Stimulated activated CD8-positive, alpha-beta memory T cell treated with anti-CD3 and anti-CD28 coated beads, Interleukin-4, amount 100 ng/mL, for 1 hour (primary cell): ENCODE data around the gene HUS1B.
A peak's percentile ranks its signal among the peaks of the same experiment; 100 is the strongest.
"Not testable (repeated sequence)": the region's sequence is repeated elsewhere in the genome, so short reads cannot be mapped to it uniquely, and the experiment has no call there.

Experiments used
- DNase-seq, 2 donors: peaks; one replicate each; pipeline ENCODE4 v3.0.0-alpha.2; 2020; ENCODE audit warnings: low read depth in 2 of 2, low spot score in 1 of 2

Gene HUS1B

DNA sequence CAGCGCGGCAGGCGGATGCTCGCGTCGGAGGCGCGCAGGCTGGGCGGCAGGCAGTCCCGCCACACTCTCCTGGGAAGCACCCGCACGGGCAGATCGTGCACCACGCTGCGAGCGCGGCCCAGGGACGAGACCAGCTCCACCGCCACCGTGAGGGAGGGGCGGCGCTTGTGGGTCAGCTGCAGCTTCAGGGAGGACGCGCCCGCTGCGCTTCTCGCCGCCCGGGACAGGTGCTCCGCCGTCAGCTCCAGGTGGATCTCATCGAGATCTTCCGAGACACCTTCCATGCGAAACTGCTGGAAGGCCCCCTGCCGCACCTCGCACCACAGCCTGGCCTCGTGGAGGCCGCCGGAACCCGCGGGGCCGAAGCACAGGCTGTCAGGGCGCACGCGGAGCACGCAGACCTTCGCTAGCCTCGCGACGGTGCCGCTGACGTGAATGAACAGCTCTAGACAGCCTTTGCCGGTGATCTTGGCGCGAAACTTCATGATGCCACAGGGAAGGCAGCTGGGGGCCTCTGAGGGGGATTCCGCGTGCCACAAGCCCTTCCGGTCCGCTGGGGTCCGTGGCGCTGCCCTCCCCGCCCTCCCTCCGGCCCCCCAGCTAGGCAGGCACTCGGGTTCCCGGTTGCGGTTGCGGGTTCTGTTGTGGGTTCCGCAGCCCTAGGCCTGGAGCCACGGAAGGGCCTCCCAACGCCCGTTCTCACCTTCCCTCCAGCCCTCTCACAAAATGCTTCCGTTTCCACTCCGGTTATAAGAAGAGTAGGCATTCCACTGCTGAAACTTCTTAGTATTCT, at the start of gene HUS1B:
HUS1B (minus strand) TSS at position 641 of the 793 bp plus-strand sequence; CDS start at position 485, 156 bp downstream.
- no peak for DNase-seq

DNA sequence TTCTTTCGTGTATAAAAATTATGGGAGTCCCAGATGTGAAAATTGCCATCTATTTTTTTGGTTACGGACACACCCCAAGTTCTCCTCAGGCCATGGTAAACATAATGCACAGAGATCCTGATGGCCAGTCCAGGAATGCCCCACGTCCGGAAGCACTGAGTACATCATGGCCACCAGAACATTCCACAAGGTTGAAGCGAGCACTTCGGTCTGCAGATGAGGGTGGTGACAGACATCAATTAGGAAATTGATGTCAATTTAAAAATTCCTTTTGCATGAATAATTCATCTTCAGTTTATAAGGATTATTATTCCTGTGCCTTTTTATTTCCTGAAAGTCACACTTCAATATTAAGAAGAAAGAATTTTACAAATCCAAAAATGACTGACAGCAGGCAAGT, 49.2 kb upstream of the HUS1B start:
- DNase-seq, result no peak

DNA sequence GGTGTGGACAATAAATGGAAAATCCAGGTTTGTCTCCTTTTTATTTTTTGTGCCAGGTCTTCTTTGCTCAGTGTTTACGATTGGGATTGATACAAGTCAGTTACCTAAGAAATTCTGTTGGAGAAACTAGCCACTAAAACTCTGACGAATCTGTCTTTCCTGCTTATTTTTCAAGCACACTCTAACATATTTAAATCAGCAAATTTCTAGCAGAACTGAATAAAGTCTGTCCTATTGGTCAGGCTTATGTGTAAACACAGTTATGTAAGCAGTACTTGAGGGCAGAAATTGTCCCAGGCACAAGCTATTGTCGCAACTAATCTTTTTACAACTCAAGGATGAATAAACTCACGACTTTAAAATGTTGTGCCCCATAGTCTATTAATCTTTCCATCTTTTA, 48.1 kb upstream of the HUS1B start:
- DNase-seq, result no peak

DNA sequence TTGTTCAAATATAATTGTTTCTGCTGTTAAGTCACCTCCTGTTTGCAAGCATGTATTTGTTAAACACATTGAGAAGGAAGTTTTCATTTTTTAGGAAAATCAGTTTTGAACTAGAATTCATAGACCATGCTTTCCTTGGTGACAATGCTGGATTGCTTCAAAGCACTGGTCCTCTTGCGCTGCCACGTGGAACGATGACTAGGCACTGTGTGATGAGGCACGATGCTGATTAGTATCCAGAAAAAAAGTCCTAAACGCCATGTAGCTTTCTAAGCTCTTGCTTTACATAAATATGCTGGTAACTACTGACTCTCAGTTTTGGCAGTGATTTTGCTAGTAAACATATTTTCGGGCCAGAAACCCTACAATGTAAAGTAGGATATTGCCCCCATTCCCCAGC, 47.1 kb upstream of the HUS1B start:
- DNase-seq, result no peak

DNA sequence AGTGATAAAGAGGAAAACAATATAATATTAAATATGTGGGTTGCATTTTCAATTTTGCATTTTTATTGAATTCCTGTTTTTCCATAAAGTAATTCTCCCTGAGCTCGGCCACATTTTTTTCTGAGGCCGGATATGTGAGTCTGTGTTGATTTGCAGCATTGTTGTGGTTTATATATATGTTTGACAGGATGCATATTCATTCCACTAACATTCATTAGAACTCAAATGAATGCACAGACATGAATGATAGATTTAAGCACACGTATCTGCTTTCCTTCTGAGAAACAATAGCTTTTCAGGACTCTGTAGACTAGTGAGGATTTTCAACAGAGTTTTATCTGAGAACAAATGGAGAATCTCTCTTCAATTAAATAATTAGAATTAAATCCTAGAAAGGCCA, 46.7 kb upstream of the HUS1B start:
- no peak for DNase-seq

DNA sequence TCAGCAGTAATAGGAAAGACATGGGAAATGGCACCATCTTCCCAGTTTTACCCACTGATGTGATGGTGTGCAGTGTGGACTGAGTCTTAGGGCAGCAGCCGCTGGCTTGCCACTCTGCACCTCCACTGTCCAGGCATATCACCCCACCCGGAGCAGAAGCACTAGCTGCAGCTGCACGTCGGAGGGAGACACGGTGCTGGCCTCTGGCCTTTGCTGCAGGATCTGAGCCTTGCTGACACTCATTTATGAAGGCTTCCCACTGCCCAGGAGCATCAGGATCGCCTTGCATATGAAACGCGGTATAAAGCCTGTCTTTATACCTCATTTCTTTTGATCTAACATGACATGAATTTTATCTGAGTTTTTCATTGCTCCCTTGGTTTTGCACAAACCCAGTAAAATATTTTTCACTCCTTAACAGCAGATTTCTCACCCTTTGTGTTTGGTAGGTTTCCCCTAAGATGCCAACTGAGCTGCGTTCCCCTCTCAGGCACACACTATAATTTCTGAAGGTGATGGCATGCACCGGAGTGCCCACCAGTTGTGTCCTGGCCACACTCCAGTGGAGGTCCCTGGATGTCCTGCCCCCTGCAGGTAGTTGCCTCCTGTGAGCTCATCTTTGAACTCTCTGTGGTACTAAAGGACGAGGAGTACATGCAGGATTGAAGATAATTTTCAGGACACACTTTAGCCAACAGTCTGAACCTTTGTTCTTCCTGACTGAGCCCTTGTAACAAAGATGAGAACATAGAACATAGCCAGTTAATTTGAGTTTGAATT, 45.0 kb upstream of the HUS1B start:
- no peak for DNase-seq

DNA sequence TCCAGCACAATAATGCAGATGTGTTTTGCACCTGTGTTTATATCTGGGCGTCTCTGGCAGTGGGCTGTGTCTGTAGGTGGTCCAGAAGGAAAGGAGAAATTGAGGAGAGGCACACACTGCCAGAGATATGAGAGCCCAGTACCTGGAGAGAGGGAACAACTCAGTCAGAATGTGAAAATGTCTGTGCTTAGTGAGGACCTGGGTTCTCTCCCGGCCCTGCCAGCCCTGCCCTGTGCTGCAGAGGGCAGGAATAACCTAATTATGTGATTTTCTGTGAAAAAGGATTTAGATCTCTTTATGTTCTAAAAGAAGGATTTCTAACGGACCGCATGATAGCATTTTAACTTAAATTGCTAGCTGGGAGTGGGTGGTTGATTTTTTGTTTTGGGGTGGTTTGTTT, 44.3 kb upstream of the HUS1B start:
- no peak for DNase-seq

DNA sequence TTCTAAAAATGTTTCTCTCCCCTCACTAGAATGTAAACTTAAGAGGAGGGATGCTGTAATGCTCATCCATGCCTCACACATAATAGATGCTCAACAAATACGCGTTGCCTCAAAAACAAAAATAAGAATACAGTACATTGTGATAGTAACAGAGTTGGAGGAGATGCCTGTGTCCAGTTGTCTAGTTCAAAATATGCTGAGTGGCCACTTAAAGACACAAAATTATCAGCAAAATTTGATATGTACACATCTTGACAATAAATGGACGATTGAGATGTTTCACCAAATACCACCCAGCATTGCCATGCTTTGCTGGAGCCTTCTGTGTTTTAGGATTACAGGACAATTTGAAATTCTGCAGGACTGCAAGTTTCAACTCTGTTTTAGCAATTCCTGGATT, 43.6 kb upstream of the HUS1B start:
- DNase-seq, result no peak

DNA sequence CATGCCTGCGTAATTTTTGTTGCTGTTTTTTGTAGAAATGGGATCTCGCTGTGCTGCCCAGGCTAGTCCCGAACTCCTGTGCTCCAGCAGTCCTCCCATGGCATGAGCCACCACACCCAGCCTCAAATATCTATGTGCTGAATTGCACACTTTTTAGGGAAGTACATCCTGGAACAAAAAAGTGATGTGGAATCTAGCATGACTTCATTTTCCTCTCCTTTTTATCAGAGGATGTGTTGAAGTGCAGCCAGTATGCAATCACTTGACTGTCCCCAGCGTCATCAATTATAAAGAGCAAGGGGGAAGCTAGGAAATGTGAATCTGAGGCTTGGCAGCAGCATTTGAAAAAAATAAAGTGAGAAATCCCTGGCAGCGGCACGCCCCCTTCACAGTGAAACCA, 42.4 kb upstream of the HUS1B start:
- DNase-seq, result no peak

DNA sequence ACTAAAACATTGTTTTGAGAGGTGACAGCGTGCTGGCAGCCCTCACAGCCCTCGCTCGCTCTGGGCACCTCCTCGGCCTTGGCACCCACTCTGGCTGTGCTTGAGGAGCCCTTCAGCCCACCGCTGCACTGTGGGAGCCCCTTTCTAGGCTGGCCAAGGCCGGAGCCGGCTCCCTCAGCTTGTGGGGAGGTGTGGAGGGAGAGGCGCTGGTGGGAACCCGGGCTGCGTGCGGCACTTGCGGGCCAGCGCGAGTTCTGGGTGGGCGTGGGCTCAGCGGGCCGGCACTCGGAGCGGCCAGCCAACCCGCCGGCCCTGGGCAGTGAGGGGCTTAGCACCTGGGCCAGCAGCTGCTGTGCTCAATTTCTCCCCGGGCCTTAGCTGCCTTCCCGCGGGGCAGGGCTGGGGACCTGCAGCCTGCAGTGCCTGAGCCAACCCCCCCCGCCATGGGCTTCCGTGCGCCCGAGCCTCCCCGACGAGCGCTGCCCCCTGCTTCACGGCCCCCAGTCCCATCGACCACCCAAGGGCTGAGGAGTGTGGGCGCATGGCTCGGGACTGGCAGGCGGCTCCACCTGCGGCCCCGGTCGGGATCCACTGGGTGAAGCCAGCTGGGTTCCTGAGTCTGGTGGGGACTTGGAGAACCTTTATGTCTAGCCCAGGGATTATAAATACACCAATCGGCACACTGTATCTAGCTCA, 37.7 kb upstream of the HUS1B start:
- DNase-seq, result not testable (repeated sequence)

DNA sequence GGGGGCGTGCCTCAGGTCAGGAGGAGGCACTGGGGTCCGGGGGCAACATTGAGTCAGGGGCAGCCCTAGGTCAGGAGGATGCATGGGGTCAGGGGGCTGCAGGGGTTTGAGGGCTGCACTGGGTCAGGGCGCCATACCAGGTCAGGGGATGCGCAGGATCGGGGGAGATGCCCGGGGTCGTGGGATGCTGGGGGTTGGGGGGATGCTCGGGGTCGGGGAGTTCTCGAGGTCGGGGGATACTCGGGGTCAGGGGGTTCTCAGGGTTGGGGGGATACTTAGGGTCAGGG, 36.8 kb upstream of the HUS1B start:
- DNase-seq, result no peak

DNA sequence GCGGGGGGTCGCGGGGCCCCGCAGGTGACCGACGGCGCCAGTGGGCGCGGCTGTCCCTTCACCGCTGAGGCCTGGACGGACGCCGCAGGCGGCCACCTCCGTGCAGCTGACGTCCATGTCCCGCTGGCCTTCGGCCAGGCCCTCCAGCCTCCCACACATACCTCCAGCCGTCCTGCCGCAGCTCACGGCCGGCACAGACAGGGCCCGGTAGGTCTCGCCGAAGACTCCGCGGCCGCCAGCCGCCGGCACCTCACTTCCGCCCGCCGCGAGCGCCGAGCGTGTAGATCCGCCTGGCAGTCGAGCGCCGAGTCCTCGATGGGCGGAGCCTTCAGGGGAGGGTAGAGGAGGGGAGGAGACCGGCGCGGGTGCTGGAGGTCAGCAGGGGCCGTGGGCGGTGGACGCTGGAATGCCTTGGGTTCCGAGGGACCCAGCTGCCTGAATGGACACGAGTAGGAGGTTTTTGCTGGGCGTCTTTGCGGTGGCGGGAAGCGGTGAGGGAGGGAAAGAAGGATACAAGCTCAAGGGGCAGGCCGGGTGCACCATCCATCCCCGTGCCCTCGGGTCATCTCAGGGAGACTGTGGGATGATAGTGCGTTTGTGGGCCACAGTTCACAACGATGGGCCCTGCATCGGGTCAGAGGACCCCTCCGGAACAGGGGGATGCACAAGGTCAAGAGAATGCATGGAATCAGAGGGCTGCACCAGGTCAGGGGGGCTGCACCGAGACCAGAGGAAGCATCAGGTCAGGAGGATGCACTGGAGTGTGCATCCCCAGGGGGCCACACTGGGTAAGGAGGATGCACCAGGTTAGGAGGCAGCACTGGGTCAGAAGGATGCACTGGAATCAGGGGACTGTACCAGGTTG, 36.2 kb upstream of the HUS1B start, which contains the start of gene EXOC2:
EXOC2 (minus strand) TSS at position 282 of the 865 bp plus-strand sequence. CDS start 55,321 bp downstream, outside the sequence.
- peak; percentile 57 to 68 for DNase-seq

DNA sequence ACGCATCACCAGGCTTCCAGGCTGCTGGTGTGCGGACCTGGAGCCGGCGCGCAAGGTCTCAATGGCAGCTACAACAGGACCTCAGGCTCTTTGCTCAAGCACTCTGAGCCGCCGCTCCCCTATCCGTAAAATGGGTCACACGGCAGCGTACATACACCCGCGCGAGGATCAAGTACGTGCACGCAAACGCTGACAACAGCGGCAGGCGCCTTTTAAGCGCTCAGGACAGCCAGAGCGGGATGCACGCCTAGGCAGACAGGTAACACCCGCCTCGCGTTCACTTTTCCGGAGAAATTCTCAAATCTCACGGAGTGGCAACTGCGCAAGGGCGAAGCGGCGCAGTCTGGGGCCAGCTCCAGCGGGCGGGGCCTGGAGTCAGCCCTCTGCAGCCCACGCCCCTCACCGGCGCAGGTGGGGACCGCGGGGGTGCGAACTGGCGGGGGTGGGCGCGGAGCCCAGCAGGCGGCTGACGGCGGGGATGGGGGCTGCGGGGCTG, 35.5 kb upstream of the HUS1B start:
- DNase-seq, result peak; percentile 38 to 56

DNA sequence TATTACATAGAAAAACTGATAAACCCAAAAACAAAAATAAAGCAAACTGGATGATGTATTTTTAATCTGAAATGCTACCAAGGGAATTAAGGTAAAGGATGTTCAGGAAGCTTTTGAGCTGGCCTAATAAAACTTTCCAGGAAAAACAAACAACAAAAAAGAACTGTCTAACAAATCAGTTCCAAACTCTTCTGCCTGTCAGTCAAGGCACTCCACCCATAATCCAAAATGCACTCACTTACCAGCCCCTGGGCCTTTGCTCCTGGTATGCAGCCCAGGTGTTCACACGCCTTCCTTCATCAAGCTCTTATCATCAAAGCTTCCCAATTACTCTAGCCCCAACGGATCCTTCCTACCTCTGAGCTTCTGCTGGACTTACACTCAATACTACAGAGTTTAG, 32.3 kb upstream of the HUS1B start:
- DNase-seq, result no peak

DNA sequence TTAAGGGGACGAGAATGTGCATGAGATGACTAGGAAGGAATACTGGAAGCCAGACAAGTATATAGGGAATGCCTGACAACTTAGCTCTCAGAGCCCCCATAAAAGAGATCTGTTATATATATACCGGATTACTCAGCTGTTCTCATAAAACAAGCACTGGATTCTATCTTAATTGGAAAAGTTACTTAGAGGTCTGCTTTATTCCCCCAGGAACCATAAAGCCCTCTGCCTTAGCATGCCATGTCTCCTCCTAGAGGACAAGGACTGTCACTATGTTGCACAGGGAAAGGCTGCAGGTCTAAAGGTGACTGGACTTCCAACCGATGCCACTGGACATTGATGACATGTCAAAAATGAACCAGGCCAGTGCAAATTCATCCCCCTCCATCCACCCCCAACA, 29.6 kb upstream of the HUS1B start:
- DNase-seq, result no peak

DNA sequence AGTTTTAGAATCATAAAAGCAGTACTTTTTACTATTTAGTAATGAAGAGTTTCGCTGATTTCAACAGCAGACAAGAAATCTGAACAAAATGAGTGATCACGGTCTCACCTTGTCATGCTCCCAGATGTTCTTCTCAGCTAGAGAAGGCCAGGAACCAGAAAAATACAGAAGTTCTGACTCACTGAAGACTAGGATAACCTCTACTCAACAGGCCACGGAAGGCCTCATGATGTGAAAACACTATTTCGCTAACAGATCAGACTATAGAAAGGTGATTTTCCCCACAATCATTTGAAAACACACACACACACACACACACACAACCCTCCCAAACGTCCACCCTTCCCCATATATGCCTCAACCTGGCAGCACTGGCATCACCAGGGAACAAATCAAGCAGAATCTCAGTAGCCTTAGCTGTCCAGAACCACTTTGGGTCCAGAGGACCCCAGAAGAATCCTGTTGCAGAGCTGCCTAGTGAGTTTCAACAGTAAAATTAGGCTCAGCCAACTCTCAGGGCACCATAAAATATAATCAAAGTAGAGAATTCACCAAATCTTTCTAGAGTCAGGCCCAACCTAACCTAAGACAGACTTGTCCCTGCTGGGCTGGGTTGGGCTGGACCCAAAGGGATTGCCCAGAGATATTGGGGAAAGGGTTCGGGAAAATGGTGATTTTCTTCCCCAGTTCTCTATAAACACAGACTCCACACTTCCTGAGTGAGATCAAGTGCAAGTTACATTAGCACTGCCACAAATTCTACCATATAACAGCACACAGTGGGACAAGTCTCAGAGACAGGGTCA, 28.1 kb upstream of the HUS1B start:
- no peak for DNase-seq

DNA sequence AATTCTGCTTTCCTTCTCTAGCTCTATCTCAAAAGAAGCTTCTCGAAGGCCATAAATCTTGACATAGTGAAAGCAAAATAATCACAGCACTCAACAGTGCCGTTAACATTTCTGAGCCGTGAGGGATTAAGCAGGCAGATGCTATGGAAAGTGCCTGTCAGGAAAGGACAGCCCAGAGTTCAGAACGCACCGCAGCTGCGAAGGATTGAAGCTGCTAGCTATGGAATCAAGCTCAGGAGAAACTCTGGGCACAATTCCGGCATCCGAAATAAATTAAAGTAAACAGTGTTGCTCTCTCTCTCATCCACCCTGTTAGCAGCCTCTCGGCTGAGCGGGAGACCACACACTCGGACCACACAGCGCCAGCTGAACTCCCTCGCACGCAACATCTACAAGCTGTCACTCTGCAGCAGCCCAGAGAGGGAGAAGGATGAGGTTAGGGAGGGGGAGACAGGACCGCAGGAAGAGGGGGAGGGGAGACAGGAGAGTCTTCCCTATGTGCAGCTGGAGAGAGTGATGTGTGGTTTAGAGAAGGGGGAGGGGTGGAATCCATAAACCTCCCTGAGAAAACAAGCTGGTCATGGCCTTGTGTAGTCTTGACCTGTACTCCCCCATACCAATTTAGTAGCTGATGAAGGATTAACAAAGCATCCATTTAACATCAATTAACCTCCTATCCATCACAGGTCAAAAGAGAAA, 27.0 kb upstream of the HUS1B start:
- DNase-seq, result no peak

DNA sequence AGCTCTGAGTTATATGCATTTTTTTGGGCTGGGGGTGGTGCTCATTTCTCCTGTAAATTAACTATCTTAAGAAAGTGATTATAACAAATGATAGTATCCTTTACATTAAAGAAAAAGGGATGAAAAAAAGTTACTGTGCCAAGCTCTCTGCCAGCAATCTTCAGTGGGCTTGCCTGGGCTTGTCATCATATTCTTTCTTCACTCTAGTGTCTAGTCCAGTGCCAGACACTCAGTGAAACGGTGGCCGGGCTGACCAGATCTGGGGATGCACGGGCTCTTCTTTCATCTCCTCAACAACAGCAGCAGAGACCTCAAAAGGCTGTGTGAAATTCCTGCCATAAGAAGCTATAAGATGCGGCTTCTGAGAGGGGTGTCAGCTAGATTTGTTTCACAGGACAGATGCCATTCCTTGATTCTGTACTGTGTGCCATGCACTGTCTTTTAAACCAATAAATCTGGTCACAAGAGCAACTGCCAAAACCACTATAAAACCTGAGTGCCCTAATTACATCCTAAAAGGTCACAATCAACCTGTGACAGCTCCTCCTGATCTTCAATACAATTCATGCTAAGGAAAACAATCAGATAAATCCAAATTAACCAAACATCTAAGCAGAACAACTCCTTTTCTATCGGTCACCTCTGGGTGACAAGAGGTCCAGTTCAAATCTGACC, 23.9 kb upstream of the HUS1B start:
- DNase-seq, result no peak

DNA sequence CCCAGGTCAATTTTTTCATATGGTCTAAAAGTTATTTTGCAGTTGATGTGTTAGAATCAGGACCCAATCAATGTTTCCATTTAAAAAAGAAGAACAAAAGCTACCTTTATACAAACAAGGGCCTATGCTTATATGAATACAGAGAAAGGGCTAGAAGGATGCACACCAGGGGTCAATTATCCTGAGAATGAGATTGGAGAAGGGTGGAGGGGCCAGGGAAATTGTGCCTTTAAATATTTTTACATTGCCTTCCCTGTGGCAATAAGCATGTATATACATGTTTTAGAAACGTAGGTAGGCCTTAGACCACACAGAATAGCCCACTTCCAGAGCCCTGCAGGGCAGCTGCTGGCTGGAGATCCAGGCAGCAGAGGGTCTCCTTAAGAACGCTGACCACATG, 23.4 kb upstream of the HUS1B start:
- no peak for DNase-seq
